HepG2 (cell line): ENCODE measurements around the gene ADGRV1. TPM values are rescaled to one million over a fixed set of nuclear protein-coding genes. Genes with fewer than 3 reads are reported as not detected.

Experiments
- ATAC-seq: fragments of 200-7000 bp; cut with Tn5 transposase; 3 replicates; pipeline ENCODE4 v1.9.1; 2020; ENCODE audit warnings: mild to moderate bottlenecking, moderate library complexity
- BruUV-seq: library from RNA; stranded (reverse); fragments of 400-500 nt; replicated peaks from 2 replicates; lab custom pipeline; 2021; lab: Mats Ljungman, UMichigan
- CTCF ChIA-PET: fragments of 300-600 bp; formaldehyde crosslinking; extraction: SDS; loops from one replicate; lab custom pipeline; 2021; ENCODE audit warnings: low total read pairs, inconsistent platforms, low intra/inter-chr PET ratio; lab: Yijun Ruan, JAX
- POLR2A ChIA-PET: fragments of 350-600 bp; sonication (Branson Sonifier 250); formaldehyde crosslinking; loops from one replicate; lab custom pipeline; 2020; ENCODE audit warnings: antibody characterized with exemption, inconsistent platforms; lab: Yijun Ruan, JAX
- DNase-seq: peaks from one replicate; pipeline ENCODE4 v3.0.0-alpha.2; 2015; ENCODE audit warnings: low spot score
- FAIRE-seq: peaks from 3 replicates; lab custom pipeline; 2011; peaks lifted over from hg19 to GRCh38; lab: Jason Lieb, UNC
- H2AFZ ChIP-seq: one replicate; pipeline ENCODE4 v1.6.1; 2011; ENCODE audit warnings: low read length, inconsistent platforms
- H3K27ac ChIP-seq: fragments of 300-600 bp; 3 replicates; pipeline ENCODE4 v1.8.0; 2011; ENCODE audit warnings: mixed run types, mild to moderate bottlenecking, mixed read lengths, low read length, inconsistent platforms; ENCODE audit not compliant: insufficient read depth; ENCODE audit errors: extremely low read length
- H3K27me3 ChIP-seq, 2 experiments: fragments of 200-600 bp in 1 of 2; 2 replicates in 1 of 2; 3 replicates in 1 of 2; pipeline versions ENCODE4 v1.6.0 to v1.8.0; 2011; ENCODE audit warnings: low read length in 2 of 2, mild to moderate bottlenecking in 2 of 2, moderate library complexity in 2 of 2, inconsistent platforms in 1 of 2; ENCODE audit not compliant: insufficient read depth in 2 of 2, control insufficient read depth in 1 of 2
- H3K36me3 ChIP-seq, 2 experiments: fragments of 200-600 bp in 1 of 2; replicated peaks in 1 of 2; 2 replicates in 1 of 2; 3 replicates in 1 of 2; pipeline versions ENCODE4 v1.5.1 to v1.8.0; 2011; ENCODE audit warnings: low read length in 2 of 2, inconsistent platforms in 1 of 2; ENCODE audit not compliant: insufficient read depth in 2 of 2, control insufficient read depth in 1 of 2
- H3K4me1 ChIP-seq: 2 replicates; pipeline ENCODE4 v1.5.1; 2012; ENCODE audit warnings: low read length, inconsistent platforms; ENCODE audit not compliant: insufficient read depth
- H3K4me2 ChIP-seq: 2 replicates; pipeline ENCODE4 v1.6.0; 2011; ENCODE audit warnings: low read depth, low read length, inconsistent platforms
- H3K4me3 ChIP-seq, 3 experiments: fragments of 200-600 bp in 1 of 3; sonication (generic), shearing (Covaris generic) in 1 of 3; replicated peaks in 1 of 3; 2 replicates each; pipeline ENCODE4 v1.5.1; 2011 to 2016; ENCODE audit warnings: low read length in 3 of 3, inconsistent platforms in 2 of 3, low read depth in 2 of 3, mild to moderate bottlenecking in 2 of 3, control low read depth in 1 of 3, mixed read lengths in 1 of 3; ENCODE audit not compliant: insufficient read depth in 1 of 3
- H3K79me2 ChIP-seq: one replicate; pipeline ENCODE4 v1.6.1; 2011; ENCODE audit warnings: low read length, inconsistent platforms; ENCODE audit not compliant: insufficient read depth
- H3K9ac ChIP-seq: 2 replicates; pipeline ENCODE4 v1.6.0; 2011; ENCODE audit warnings: mild to moderate bottlenecking, low read depth, low read length, inconsistent platforms; ENCODE audit not compliant: insufficient read depth
- H3K9me3 ChIP-seq: 2 replicates; pipeline ENCODE4 v1.5.1; 2012; ENCODE audit warnings: mild to moderate bottlenecking, low read length
- H4K20me1 ChIP-seq: 2 replicates; pipeline ENCODE4 v1.6.0; 2011; ENCODE audit warnings: inconsistent platforms, mild to moderate bottlenecking, low read length, moderate library complexity; ENCODE audit not compliant: insufficient read depth
- ARNT ChIP-seq: fragments of 450-650 bp; IDR thresholded peaks from 2 replicates; pipeline ENCODE4 v1.6.1; 2017
- IKZF4 ChIP-seq: sonication (generic); formaldehyde crosslinking; IDR thresholded peaks from 2 replicates; pipeline ENCODE4 v1.5.1; 2020; ENCODE audit warnings: borderline replicate concordance, mild to moderate bottlenecking, low read depth, missing genetic modification reagents; ENCODE audit errors: not compliant biosample characterization
- SMAD9 ChIP-seq: sonication (generic); formaldehyde crosslinking; IDR thresholded peaks from 2 replicates; pipeline ENCODE4 v1.5.1; 2020; ENCODE audit warnings: mild to moderate bottlenecking, missing genetic modification reagents
- ZBTB25 ChIP-seq: IDR thresholded peaks from 2 replicates; pipeline ENCODE4 v1.6.1; 2018; ENCODE audit warnings: missing genetic modification reagents
- ZNF432 ChIP-seq: sonication (generic); formaldehyde crosslinking; IDR thresholded peaks from 2 replicates; pipeline ENCODE4 v1.5.0; 2020; ENCODE audit warnings: missing genetic modification reagents, mild to moderate bottlenecking, borderline replicate concordance
- ZNF549 ChIP-seq: sonication (generic); formaldehyde crosslinking; IDR thresholded peaks from 2 replicates; pipeline ENCODE4 v1.5.0; 2020; ENCODE audit warnings: missing genetic modification reagents
- WGBS: methylation state at CpG from one replicate; pipeline ENCODE4 v1.1.6; 2017; ENCODE audit warnings: low lambda C conversion rate; 5-methylcytosine and 5-hydroxymethylcytosine counted together
- in situ Hi-C: cut with HindIII; loops from 2 replicates; pipeline ENCODE4 v1.10.0; 2017; ENCODE audit warnings: low pct_unique_long_range_greater_than_20kb; ENCODE audit not compliant: extremely low pct_ligation_motif_present
- intact Hi-C: fragments of 100-400 bp; cut with micrococcal nuclease; formaldehyde crosslinking; loops from one replicate; pipeline ENCODE4 v1.10.0; 2022; ENCODE audit not compliant: unreplicated experiment
- polyA plus RNA-seq, 8 experiments: library from polyadenylated mRNA; depleted of rRNA in 3 of 8; stranded (reverse) in 7 of 8; unstranded in 1 of 8; fragments of >200 nt; fragmentation: Illumina TruSeq in 4 of 8; extraction: Trizol in 4 of 8; gene quantifications; 2 replicates each; pipeline versions ENCODE4 v1.2.1 to v1.2.3, GENCODE V29; 2011 to 2016; ENCODE audit warnings: low read depth in 4 of 8, missing spikeins in 1 of 8, mixed read lengths in 1 of 8; ENCODE audit not compliant: insufficient read depth in 1 of 8
- total RNA-seq, 5 experiments: library from RNA; depleted of rRNA; stranded (reverse); fragments of >200 nt; fragmentation: Illumina TruSeq; extraction: Trizol; gene quantifications; 2 replicates each; pipeline ENCODE4 v1.2.3, GENCODE V29; 2016; ENCODE audit warnings: low read depth in 1 of 5
- TF ChIP-seq, protein P1 (sequence below): sonication (generic); formaldehyde crosslinking; IDR thresholded peaks from 2 replicates; pipeline ENCODE4 v1.5.1; 2020; ENCODE audit warnings: missing genetic modification reagents, mild to moderate bottlenecking, borderline replicate concordance
- TF ChIP-seq, protein P2 (sequence below): sonication (generic); formaldehyde crosslinking; IDR thresholded peaks from 2 replicates; pipeline ENCODE4 v1.4.0; 2020; ENCODE audit warnings: missing genetic modification reagents
- TF ChIP-seq, protein P3 (sequence below): sonication (generic); formaldehyde crosslinking; IDR thresholded peaks from 2 replicates; pipeline ENCODE4 v1.5.0; 2020; ENCODE audit warnings: mild to moderate bottlenecking, missing genetic modification reagents, moderate library complexity
- TF ChIP-seq, protein P4 (sequence below): sonication (generic); formaldehyde crosslinking; IDR thresholded peaks from 2 replicates; pipeline ENCODE4 v1.4.0; 2020; ENCODE audit warnings: missing genetic modification reagents, borderline replicate concordance

The ADGRV1 gene
- total and polyA plus RNA-seq, 2 of the 13 experiments (the other 11 are each of a cell fraction or from before 2014, with no cell fraction given), result 1.7 to 3.9 TPM

DNA sequence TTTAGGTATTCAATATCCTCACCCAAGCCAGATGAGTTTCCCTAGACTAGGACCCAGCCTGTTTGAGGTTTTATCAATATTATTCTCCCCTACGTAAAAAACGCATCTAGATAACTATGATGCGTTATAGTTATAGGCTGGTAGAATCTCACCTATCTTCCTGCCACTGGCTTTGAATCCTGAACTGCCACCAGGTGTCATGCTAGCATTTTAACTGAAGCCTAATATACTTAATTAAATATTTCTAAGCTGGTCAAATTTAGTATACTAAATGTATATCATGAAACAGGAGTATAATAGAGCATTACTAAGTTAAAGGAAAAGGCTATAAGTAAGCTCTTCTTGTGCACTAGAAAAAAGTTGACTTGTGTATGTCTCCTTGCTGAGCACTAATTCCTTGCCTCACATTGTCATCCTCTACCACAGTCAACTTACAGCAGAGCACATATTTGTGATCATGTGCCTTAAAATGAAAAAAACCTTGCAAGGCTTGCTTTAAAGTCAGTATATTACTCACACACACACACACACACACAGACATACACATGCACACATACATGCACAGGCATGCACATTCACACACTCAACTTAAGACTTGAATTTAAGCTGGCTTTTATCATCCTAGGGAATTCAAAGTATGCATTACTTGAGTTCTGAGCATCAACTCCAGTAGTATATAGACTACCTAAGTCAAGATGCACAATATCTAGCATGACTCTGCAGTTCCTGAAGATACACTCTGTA lies 303.4 kb downstream of the ADGRV1 start:
- in situ Hi-C loops (loop anchor here (10.0 to 25.0 kb wide), 3 partner anchors 233 to 553 kb away; no protein-coding TSS in a partner anchor), intact Hi-C loops (no loop called here)
- POLR2A ChIA-PET, result no interaction called here
- TF ChIP-seq ZNF549 (CRISPR knock-in tag), result no peak
- no peak for TF ChIP-seq IKZF4 (CRISPR knock-in tag)
- TF ChIP-seq, protein P1, sequence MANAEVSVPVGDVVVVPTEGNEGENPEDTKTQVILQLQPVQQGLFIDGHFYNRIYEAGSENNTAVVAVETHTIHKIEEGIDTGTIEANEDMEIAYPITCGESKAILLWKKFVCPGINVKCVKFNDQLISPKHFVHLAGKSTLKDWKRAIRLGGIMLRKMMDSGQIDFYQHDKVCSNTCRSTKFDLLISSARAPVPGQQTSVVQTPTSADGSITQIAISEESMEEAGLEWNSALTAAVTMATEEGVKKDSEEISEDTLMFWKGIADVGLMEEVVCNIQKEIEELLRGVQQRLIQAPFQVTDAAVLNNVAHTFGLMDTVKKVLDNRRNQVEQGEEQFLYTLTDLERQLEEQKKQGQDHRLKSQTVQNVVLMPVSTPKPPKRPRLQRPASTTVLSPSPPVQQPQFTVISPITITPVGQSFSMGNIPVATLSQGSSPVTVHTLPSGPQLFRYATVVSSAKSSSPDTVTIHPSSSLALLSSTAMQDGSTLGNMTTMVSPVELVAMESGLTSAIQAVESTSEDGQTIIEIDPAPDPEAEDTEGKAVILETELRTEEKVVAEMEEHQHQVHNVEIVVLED, result no peak
- TF ChIP-seq SMAD9 (CRISPR knock-in tag), result no peak
- no peak for TF ChIP-seq ARNT
- TF ChIP-seq ZBTB25 (CRISPR knock-in tag), result no peak
- TF ChIP-seq ZNF432, result no peak
- TF ChIP-seq, protein P2, sequence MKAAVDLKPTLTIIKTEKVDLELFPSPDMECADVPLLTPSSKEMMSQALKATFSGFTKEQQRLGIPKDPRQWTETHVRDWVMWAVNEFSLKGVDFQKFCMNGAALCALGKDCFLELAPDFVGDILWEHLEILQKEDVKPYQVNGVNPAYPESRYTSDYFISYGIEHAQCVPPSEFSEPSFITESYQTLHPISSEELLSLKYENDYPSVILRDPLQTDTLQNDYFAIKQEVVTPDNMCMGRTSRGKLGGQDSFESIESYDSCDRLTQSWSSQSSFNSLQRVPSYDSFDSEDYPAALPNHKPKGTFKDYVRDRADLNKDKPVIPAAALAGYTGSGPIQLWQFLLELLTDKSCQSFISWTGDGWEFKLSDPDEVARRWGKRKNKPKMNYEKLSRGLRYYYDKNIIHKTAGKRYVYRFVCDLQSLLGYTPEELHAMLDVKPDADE (CRISPR knock-in tag), result no peak
- TF ChIP-seq, protein P3, sequence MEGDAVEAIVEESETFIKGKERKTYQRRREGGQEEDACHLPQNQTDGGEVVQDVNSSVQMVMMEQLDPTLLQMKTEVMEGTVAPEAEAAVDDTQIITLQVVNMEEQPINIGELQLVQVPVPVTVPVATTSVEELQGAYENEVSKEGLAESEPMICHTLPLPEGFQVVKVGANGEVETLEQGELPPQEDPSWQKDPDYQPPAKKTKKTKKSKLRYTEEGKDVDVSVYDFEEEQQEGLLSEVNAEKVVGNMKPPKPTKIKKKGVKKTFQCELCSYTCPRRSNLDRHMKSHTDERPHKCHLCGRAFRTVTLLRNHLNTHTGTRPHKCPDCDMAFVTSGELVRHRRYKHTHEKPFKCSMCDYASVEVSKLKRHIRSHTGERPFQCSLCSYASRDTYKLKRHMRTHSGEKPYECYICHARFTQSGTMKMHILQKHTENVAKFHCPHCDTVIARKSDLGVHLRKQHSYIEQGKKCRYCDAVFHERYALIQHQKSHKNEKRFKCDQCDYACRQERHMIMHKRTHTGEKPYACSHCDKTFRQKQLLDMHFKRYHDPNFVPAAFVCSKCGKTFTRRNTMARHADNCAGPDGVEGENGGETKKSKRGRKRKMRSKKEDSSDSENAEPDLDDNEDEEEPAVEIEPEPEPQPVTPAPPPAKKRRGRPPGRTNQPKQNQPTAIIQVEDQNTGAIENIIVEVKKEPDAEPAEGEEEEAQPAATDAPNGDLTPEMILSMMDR (CRISPR knock-in tag), result peak; percentile 47
- TF ChIP-seq, protein P4, sequence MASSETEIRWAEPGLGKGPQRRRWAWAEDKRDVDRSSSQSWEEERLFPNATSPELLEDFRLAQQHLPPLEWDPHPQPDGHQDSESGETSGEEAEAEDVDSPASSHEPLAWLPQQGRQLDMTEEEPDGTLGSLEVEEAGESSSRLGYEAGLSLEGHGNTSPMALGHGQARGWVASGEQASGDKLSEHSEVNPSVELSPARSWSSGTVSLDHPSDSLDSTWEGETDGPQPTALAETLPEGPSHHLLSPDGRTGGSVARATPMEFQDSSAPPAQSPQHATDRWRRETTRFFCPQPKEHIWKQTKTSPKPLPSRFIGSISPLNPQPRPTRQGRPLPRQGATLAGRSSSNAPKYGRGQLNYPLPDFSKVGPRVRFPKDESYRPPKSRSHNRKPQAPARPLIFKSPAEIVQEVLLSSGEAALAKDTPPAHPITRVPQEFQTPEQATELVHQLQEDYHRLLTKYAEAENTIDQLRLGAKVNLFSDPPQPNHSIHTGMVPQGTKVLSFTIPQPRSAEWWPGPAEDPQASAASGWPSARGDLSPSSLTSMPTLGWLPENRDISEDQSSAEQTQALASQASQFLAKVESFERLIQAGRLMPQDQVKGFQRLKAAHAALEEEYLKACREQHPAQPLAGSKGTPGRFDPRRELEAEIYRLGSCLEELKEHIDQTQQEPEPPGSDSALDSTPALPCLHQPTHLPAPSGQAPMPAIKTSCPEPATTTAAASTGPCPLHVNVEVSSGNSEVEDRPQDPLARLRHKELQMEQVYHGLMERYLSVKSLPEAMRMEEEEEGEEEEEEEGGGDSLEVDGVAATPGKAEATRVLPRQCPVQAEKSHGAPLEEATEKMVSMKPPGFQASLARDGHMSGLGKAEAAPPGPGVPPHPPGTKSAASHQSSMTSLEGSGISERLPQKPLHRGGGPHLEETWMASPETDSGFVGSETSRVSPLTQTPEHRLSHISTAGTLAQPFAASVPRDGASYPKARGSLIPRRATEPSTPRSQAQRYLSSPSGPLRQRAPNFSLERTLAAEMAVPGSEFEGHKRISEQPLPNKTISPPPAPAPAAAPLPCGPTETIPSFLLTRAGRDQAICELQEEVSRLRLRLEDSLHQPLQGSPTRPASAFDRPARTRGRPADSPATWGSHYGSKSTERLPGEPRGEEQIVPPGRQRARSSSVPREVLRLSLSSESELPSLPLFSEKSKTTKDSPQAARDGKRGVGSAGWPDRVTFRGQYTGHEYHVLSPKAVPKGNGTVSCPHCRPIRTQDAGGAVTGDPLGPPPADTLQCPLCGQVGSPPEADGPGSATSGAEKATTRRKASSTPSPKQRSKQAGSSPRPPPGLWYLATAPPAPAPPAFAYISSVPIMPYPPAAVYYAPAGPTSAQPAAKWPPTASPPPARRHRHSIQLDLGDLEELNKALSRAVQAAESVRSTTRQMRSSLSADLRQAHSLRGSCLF (CRISPR knock-in tag), result no peak

More for the DNA sequence above, 303.4 kb downstream of the ADGRV1 start:
- Histone ChIP-seq H3K9me3 (no peaks in the 10 kb centered on the region), H3K27me3 (no peaks in the 10 kb centered on the region), H3K4me2 (no peak overlapping the region), H3K27ac (no peak overlapping the region), H3K9ac (no peak overlapping the region), H3K4me3 (no peak overlapping the region), H3K79me2 (no peaks in the 10 kb centered on the region), H4K20me1 (no peaks in the 10 kb centered on the region), H2AFZ (no peak overlapping the region), H3K36me3 (no peaks in the 10 kb centered on the region), H3K4me1 (peaks cover 8% of the 10 kb centered on the region)
- DNase-seq (no peak), FAIRE-seq (no peak), ATAC-seq (no peak)
- 54% methylated on average over 3 of the region's 3 CpGs for WGBS
- CTCF ChIA-PET, result interaction anchor here (1.2 to 1.4 kb wide), 2 partner anchors 523 to 558 kb away, joined by 5 to 7 read pairs; no protein-coding TSS in a partner anchor
- BruUV-seq, result no TSS peak
